OCI-LY3 (cell line): ENCODE results near the gene MUC21.

ENCODE experiments used
- H2AFZ ChIP-seq: fragments of 200-600, 300-600 bp; shearing (Covaris generic); 2 replicates; pipeline ENCODE4 v1.6.0; 2014; ENCODE audit warnings: antibody characterized with exemption, low read depth, low read length
- H3K27ac ChIP-seq: fragments of 200-600, 300-600 bp; sonication (generic); 2 replicates; pipeline ENCODE4 v1.5.1; 2014; ENCODE audit warnings: mild to moderate bottlenecking, low read length, moderate library complexity, mixed read lengths
- H3K27me3 ChIP-seq: fragments of 200-600, 300-600 bp; sonication (generic); 2 replicates; pipeline ENCODE4 v1.6.1; 2014; ENCODE audit warnings: low read depth, low read length, mixed read lengths
- H3K36me3 ChIP-seq: fragments of 200-600, 300-600 bp; sonication (generic); replicated peaks from 2 replicates; pipeline ENCODE3; 2014; ENCODE audit warnings: low read depth, low read length, mixed read lengths
- H3K4me1 ChIP-seq: fragments of 300-600, 200-600 bp; sonication (generic); 2 replicates; pipeline ENCODE4 v1.6.1; 2014; ENCODE audit warnings: low read length, mixed read lengths
- H3K4me2 ChIP-seq: fragments of 200-600, 300-600 bp; sonication (generic); 2 replicates; pipeline ENCODE4 v1.6.1; 2014; ENCODE audit warnings: low read length, mixed read lengths
- H3K4me3 ChIP-seq: fragments of 300-600, 200-600 bp; sonication (generic); 2 replicates; pipeline ENCODE4 v1.5.1; 2014; ENCODE audit warnings: antibody characterized with exemption, mild to moderate bottlenecking, low read length, moderate library complexity
- H3K79me2 ChIP-seq: fragments of 300-600, 200-600 bp; shearing (Covaris generic); 2 replicates; pipeline ENCODE4 v1.6.1; 2014; ENCODE audit warnings: mild to moderate bottlenecking, low read length, mixed read lengths
- H3K9ac ChIP-seq: fragments of 300-600, 200-600 bp; shearing (Covaris generic); 2 replicates; pipeline ENCODE4 v1.6.0; 2014; ENCODE audit warnings: mild to moderate bottlenecking, low read length, moderate library complexity
- H3K9me3 ChIP-seq: fragments of 200-600, 300-600 bp; shearing (Covaris generic); 2 replicates; pipeline ENCODE4 v1.6.1; 2014; ENCODE audit warnings: low read length, mixed read lengths; ENCODE audit not compliant: insufficient read depth
- H4K20me1 ChIP-seq: fragments of 200-600, 300-600 bp; sonication (generic); 2 replicates; pipeline ENCODE4 v1.6.1; 2016; ENCODE audit warnings: low read length, mixed read lengths; ENCODE audit not compliant: insufficient read depth
- EZH2phosphoT487 ChIP-seq: fragments of 200-600 bp; shearing (Covaris generic); IDR thresholded peaks from 2 replicates; pipeline ENCODE4 v1.6.1; 2018; ENCODE audit warnings: antibody characterized with exemption, mixed run types, low read depth
- TF ChIP-seq, protein P1 (sequence below): fragments of 200-600, 300-600 bp; sonication (generic); IDR thresholded peaks from 2 replicates; pipeline ENCODE4 v1.5.1; 2014; ENCODE audit warnings: antibody characterized with exemption, low read length, low read depth

MUC21 gene

DNA sequence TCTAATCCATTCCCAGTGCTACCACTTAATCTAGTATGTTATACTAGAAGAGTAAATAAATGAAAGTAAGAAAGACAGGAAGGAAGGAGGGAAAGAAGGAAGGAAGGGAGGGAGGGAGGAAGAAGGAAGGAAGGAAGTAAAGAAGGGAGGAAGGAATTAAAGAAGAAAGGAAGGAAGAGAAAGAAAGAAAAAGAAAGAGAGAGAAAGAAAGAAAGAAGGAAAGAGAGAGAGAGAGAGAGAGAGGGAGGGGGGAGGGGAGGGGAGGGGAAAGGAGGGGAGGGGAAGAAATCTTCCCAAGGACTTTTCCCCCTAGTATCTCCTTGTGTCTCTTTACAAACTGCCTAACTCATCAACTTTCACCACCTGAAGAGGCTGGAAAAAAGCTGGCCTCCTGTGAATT lies 20.8 kb upstream of the MUC21 start:
- no peak for TF ChIP-seq EZH2phosphoT487
- TF ChIP-seq, protein P1, sequence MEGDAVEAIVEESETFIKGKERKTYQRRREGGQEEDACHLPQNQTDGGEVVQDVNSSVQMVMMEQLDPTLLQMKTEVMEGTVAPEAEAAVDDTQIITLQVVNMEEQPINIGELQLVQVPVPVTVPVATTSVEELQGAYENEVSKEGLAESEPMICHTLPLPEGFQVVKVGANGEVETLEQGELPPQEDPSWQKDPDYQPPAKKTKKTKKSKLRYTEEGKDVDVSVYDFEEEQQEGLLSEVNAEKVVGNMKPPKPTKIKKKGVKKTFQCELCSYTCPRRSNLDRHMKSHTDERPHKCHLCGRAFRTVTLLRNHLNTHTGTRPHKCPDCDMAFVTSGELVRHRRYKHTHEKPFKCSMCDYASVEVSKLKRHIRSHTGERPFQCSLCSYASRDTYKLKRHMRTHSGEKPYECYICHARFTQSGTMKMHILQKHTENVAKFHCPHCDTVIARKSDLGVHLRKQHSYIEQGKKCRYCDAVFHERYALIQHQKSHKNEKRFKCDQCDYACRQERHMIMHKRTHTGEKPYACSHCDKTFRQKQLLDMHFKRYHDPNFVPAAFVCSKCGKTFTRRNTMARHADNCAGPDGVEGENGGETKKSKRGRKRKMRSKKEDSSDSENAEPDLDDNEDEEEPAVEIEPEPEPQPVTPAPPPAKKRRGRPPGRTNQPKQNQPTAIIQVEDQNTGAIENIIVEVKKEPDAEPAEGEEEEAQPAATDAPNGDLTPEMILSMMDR = no peak
- Histone ChIP-seq H3K4me1 (no peaks in the 10 kb centered on the region), H3K9ac (no peak overlapping the region), H3K4me2 (no peak overlapping the region), H2AFZ (no peak overlapping the region), H3K27me3 (peaks cover 11% of the 10 kb centered on the region), H3K79me2 (no peaks in the 10 kb centered on the region), H3K9me3 (no peaks in the 10 kb centered on the region), H3K36me3 (no peaks in the 10 kb centered on the region), H3K4me3 (no peak overlapping the region), H3K27ac (no peak overlapping the region), H4K20me1 (no peaks in the 10 kb centered on the region)

GRCh38 chr6:30963641-30964040 lies 19.9 kb upstream of the MUC21 start:
- Histone ChIP-seq H3K27ac (no peak overlapping the region), H3K4me2 (no peak overlapping the region)
- TF ChIP-seq, protein P1 = no peak
- TF ChIP-seq EZH2phosphoT487 = no peak

DNA sequence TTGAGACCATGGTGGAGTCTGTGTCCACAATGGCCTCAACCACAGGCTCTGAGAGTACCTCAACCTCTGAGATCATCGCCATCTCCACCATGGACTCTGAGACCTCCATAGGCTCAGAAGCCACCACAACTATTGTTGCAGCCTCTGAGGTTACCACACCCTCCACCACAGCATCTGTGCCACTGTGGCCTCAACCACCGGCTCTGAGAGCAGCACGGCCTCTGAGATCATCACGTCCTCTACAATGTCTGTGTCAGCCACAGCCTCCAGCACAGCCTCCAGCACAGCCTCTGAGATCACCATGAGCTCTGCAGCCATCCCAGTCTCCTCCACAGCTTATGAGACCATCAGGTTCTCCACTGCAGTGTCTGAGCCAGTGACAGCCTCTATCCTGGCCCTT lies 19.4 kb upstream of the MUC21 start:
- no peaks in the 10 kb centered on the region for H3K9me3 ChIP-seq
- H3K27me3 ChIP-seq = peaks cover 8% of the 10 kb centered on the region
- H3K4me2 ChIP-seq = no peak overlapping the region
- H2AFZ ChIP-seq = no peak overlapping the region
- H4K20me1 ChIP-seq = no peaks in the 10 kb centered on the region
- H3K4me1 ChIP-seq = peaks cover 3% of the 10 kb centered on the region
- no peak overlapping the region for H3K9ac ChIP-seq
- no peaks in the 10 kb centered on the region for H3K36me3 ChIP-seq
- H3K27ac ChIP-seq = no peak overlapping the region
- no peaks in the 10 kb centered on the region for H3K79me2 ChIP-seq
- H3K4me3 ChIP-seq = no peak overlapping the region
- TF ChIP-seq EZH2phosphoT487 = no peak
- TF ChIP-seq, protein P1 = no peak

More at GRCh38 chr6:30963641-30964040, 19.9 kb upstream of the MUC21 start:
- no peaks in the 10 kb centered on the region; the same call in 1 of the 2 replicates for H3K4me1 ChIP-seq
- H4K20me1 ChIP-seq = no peaks in the 10 kb centered on the region
- H3K79me2 ChIP-seq = no peaks in the 10 kb centered on the region
- H3K9me3 ChIP-seq = no peaks in the 10 kb centered on the region
- no peak overlapping the region for H3K9ac ChIP-seq
- H3K4me3 ChIP-seq = no peak overlapping the region
- peaks cover 8% of the 10 kb centered on the region for H3K27me3 ChIP-seq
- H3K36me3 ChIP-seq = no peaks in the 10 kb centered on the region
- H2AFZ ChIP-seq = no peak overlapping the region

- H3K36me3 ChIP-seq = no peaks in the 10 kb centered on the region
- H4K20me1 ChIP-seq = no peaks in the 10 kb centered on the region
- H3K4me1 ChIP-seq = peaks cover 9% of the 10 kb centered on the region
- H3K27ac ChIP-seq = no peak overlapping the region
- no peak overlapping the region for H3K4me3 ChIP-seq
- H3K9ac ChIP-seq = no peak overlapping the region
- H3K79me2 ChIP-seq = no peaks in the 10 kb centered on the region
- no peak overlapping the region for H2AFZ ChIP-seq
- H3K4me2 ChIP-seq = no peak overlapping the region
- peaks cover 8% of the 10 kb centered on the region for H3K27me3 ChIP-seq
- no peaks in the 10 kb centered on the region for H3K9me3 ChIP-seq
- TF ChIP-seq EZH2phosphoT487 = no peak
- TF ChIP-seq, protein P1 = no peak
Measured at GRCh38 chr6:30965140-30965601, 18.3 kb upstream of the MUC21 start.
